Dedifferentiated amniotic fluid mesenchymal stem cell (primary cell): ENCODE measurements around the gene MEG3.

Experiments
- DNase-seq: peaks from one replicate; pipeline ENCODE4 v3.0.0-alpha.2; 2016; ENCODE audit errors: extremely low spot score

The MEG3 gene

GRCh38 chr14:100846309-100846859 lies 20.5 kb downstream of the MEG3 start:
- no peak for DNase-seq

- no peak for DNase-seq
Observed at GRCh38 chr14:100849115-100849781, 23.3 kb downstream of the MEG3 start.

- DNase-seq, result no peak
Observed at GRCh38 chr14:100850841-100851585, 25.1 kb downstream of the MEG3 start.

GRCh38 chr14:100851586-100851916 lies 25.6 kb downstream of the MEG3 start:
- no peak for DNase-seq

GRCh38 chr14:100851946-100852620 lies 26.2 kb downstream of the MEG3 start:
- no peak for DNase-seq

GRCh38 chr14:100854435-100854834 lies 28.5 kb downstream of the MEG3 start:
- no peak for DNase-seq

DNA sequence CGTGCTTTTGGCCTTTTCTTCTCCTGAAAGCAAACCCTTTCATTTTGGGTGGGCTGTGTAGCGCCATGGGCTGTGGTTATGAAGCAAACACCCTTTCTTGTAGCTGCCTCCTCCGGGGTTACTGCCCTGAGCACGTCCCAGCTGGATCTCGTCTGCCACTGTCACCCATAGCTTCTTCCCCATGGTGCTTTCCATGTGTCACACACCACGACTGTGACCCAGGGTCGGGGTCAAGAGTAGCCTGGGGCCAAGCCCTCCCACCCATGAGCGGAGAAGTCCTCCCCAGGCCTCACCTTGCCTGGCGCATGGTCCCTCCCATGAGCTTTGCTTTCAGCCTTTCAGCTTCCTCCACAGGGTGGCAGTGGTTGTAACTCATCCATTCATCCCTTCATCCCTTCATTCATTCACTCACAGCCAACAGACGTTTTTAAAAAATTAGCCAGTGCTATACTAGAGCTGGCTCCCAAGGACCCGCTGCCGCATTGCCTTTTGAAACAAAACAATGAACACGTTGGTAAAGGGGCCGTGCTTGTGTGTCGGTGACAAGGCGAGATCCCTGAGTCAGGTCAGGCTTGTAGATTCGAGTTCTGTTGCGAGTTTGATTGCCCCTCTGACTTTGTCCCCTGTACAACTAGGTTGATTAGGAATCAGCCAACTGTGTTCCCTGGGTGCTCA lies 29.5 kb downstream of the MEG3 start:
- DNase-seq, result no peak

DNA sequence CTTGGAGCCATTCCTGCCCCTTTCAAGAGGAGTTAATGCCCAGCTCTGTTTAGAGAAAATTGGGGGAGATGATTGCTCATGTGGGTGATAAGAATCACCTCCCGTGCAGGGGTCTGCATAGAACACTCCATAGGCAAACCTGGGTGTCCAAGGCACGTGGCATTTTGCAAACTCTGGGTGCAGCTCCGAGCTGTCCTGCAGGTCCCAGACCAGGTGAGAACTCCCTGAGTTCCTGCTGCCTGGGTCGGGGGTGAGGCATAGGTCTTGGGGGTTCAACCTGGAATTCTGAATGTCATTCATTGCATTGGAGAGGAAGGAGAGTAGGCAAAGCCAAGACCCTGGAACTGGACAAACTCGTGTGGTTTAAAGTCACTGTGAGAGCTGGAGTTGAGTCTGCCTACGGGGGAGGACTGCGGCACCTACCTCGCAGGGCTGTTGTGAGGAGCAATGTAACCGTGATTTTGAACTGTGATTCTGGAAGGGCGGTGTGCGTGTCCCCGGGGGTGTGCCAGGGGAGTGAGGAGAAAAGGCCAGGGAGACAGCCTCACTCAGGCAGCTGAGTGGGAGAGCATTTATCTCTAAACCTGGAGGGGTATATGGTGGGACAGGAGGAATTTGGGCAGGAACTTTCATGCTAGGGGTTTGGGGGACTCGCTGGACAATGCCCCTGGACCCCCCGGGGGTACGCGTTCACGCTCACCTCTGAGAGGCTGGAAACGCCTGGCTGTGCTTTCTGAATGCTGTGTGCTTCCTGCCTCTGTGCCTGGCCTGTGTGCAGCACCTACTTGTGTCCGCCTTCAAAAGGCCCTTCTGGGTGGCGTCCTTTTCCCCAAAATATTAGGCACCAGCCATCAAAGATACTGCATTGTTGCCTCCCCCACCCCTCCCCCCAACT lies 30.4 kb downstream of the MEG3 start:
- no peak for DNase-seq

DNA sequence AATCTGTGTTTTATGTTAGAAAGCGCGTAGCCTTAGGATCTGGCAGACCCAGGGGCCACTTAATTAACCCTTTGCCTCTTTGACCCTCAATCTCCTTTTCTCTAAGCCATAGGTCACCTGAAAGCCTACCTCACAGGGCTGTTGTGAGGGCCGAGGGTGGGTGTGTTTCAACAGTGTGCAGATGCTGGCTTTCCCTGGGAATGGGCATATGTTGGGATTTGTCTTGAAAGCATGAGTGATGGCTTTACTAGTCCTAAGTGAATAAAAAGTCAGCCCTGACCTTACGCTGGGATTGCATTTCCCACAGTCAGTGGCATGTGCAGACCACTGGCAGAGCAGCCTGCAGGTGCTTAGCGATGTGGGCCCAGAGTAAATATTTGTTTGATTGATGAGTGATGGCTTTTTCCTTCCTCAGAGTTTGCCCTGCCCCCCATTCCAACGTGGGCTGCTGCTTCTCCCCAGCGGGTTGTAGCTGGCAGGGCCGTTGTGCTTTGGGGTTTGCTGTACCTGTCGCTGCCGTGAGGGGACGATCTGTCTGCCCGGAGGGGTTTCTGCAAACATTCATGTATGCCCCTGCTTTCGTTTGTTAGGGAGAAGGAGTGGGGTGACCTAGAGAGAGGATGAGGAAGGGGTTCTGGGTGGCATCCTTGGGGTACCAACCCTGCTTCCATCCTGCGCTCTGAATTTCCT lies 31.5 kb downstream of the MEG3 start:
- DNase-seq, result no peak

DNA sequence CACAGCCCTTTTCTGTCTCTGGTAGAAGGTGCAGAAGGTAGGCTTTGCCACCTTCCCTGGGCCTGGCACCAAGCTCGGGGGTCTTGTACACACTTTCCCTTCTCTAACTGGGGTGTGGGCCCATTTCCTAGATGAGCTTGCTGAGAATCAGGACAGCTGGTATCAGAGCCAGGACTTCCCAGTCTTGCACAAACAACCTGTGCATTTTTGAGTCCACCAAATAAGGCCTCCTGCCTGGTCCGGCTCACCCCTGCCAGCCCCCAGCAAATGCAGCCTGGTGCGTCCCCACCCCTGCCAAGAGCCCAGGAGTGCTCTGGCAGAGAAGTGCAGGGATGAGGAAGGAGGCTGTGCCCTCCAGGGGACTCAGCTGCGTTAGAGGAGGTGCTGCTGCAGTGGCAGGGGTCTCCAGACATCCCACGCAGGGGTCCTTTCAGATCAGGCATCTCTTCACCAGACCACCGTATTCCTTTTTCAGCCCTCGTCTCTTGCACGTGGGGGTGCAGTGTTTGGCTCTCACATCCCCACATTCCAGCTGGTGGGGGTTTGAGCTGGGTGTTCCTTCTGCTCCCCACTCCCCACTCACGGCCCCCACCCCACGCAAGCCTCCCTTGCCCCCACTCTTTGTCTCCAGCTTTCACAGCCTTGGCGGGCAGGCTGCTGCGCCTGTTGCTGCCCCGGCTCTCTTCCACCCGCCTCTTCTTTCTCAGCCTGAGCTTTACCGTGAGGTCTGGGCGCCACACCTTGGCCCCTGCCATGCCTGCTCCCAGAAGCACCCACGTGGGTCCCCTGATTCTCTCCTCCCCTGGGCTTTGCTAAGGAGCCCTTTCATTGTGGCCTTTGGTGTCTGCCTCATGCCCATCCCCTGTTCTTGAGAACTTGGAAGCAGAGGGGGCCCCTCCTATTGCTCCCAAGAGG lies 32.3 kb downstream of the MEG3 start:
- no peak for DNase-seq

- DNase-seq, result no peak
Observed at GRCh38 chr14:100858838-100859220, 32.9 kb downstream of the MEG3 start.

DNA sequence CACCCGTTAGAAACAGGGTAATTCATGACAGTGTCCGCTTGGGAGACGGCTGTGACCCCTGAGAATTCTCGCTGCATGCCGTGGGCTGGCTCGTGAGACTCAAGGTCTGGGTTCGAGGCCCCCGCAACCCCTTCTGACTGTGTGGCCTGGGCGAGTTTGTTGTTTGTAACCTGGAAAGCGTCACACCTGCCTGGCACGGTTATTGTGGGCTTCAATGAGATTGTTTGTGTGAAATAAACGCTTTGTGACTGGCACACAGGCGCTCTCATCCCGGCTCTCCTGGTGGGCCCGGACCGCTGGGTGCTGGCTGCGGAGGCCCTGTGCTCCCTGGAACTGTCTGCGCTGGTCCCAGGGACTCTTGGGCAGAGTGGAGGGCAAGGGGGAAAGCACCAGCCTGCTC lies 33.9 kb downstream of the MEG3 start:
- DNase-seq, result no peak

- DNase-seq, result no peak
Observed at GRCh38 chr14:100860556-100861187, 34.8 kb downstream of the MEG3 start.

GRCh38 chr14:100861188-100861936 lies 35.4 kb downstream of the MEG3 start:
- no peak for DNase-seq

DNA sequence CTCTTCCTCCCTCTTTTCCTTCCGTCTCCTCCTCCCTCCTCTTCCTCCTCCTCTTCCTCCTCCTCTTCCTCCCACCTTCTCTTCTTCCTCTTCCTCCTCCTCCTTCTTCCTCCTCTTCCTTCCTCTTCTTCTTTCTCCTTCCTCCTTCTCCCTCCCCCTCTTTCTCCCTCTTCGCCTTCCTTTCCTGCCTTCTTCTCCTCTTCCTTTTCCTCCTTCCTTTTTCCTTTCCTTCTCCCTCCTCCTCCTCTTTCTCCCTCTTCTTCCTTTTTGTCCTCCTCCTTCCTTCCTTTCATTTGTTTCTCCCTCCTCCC lies 36.0 kb downstream of the MEG3 start:
- no peak for DNase-seq

GRCh38 chr14:100862277-100862676 lies 36.4 kb downstream of the MEG3 start:
- no peak for DNase-seq

GRCh38 chr14:100862793-100863192 lies 36.9 kb downstream of the MEG3 start:
- DNase-seq, result no peak

GRCh38 chr14:100864206-100864605 lies 38.3 kb downstream of the MEG3 start:
- DNase-seq, result no peak
